Measurements from ENCODE around the gene SIX5. TPM values are rescaled to one million over a fixed set of nuclear protein-coding genes. Genes with fewer than 3 reads are reported as not detected.

The SIX5 gene
- total RNA-seq, 1 experiment from 2014 or later, result 38.7 TPM

- ATAC-seq (no peak), DNase-seq (ENCODE audit: low read depth, low spot score) (no peak)
- intact Hi-C loops (cut with micrococcal nuclease; ENCODE audit: unreplicated experiment), result no loop called here
- TF ChIP-seq TCF7L2 (IDR thresholded peaks at IDR 0.05; ENCODE audit: low read depth, low read length), result no peak
- TF ChIP-seq, protein P1, sequence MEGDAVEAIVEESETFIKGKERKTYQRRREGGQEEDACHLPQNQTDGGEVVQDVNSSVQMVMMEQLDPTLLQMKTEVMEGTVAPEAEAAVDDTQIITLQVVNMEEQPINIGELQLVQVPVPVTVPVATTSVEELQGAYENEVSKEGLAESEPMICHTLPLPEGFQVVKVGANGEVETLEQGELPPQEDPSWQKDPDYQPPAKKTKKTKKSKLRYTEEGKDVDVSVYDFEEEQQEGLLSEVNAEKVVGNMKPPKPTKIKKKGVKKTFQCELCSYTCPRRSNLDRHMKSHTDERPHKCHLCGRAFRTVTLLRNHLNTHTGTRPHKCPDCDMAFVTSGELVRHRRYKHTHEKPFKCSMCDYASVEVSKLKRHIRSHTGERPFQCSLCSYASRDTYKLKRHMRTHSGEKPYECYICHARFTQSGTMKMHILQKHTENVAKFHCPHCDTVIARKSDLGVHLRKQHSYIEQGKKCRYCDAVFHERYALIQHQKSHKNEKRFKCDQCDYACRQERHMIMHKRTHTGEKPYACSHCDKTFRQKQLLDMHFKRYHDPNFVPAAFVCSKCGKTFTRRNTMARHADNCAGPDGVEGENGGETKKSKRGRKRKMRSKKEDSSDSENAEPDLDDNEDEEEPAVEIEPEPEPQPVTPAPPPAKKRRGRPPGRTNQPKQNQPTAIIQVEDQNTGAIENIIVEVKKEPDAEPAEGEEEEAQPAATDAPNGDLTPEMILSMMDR (IDR thresholded peaks at IDR 0.05), result no peak
- no peak for TF ChIP-seq REST (IDR thresholded peaks at IDR 0.05; ENCODE audit: insufficient read depth in 1 of 2, low read depth in 2 of 2, low read length in 1 of 2)
- no peak for TF ChIP-seq SIN3A (IDR thresholded peaks at IDR 0.05; ENCODE audit: borderline replicate concordance, insufficient read depth, low read depth, low read length)
- no peak for TF ChIP-seq POLR2AphosphoS5 (IDR thresholded peaks at IDR 0.05; ENCODE audit: low read depth, low read length)
- ChIA-PET CTCF (interaction anchor here (0.7 kb wide), 1 partner anchor 123 kb away, joined by 3 read pairs; no protein-coding TSS in a partner anchor), POLR2A (no interaction called here)
- Histone ChIP-seq H3K36me3 (ENCODE audit: control insufficient read depth, insufficient read depth, low read length) (no peaks in the 10 kb centered on the region), H3K27me3 (ENCODE audit: control insufficient read depth, insufficient read depth, low read length) (no peaks in the 10 kb centered on the region), H3K4me1 (ENCODE audit: control insufficient read depth, insufficient read depth, low read length) (peaks cover 4% of the 10 kb centered on the region; the same call in 1 of the 2 replicates), H3K27ac (ENCODE audit: low read length) (no peak overlapping the region), H3K9me3 (ENCODE audit: control insufficient read depth, insufficient read depth, low read depth, low read length) (no peaks in the 10 kb centered on the region), H3K4me3 (ENCODE audit: low read depth in 2 of 2, low read length in 2 of 2) (no peak overlapping the region)
- in situ Hi-C loops (cut with HindIII; ENCODE audit: low pct_unique_long_range_greater_than_20kb, low sequenced_read_pairs), result no loop called here
- BruUV-seq (replicated peaks), result no TSS peak
Measured at GRCh38 chr19:45804959-45805230, 35.8 kb upstream of the SIX5 start.

- no TSS peak for BruUV-seq (replicated peaks)
- in situ Hi-C loops (cut with HindIII; ENCODE audit: low pct_unique_long_range_greater_than_20kb, low sequenced_read_pairs), result no loop called here
- Histone ChIP-seq H3K36me3 (ENCODE audit: control insufficient read depth, insufficient read depth, low read length) (no peaks in the 10 kb centered on the region), H3K4me1 (ENCODE audit: control insufficient read depth, insufficient read depth, low read length) (peaks cover under 1% of the 10 kb centered on the region; the same call in 1 of the 2 replicates), H3K9me3 (ENCODE audit: control insufficient read depth, insufficient read depth, low read depth, low read length) (no peaks in the 10 kb centered on the region), H3K27ac (ENCODE audit: low read length) (no peak overlapping the region), H3K27me3 (ENCODE audit: control insufficient read depth, insufficient read depth, low read length) (no peaks in the 10 kb centered on the region), H3K4me3 (ENCODE audit: low read depth in 2 of 2, low read length in 2 of 2) (no peak overlapping the region)
- ATAC-seq, result no peak
- CTCF ChIA-PET, result no interaction called here
- POLR2A ChIA-PET, result no interaction called here
- intact Hi-C loops (cut with micrococcal nuclease; ENCODE audit: unreplicated experiment), result no loop called here
- TF ChIP-seq, protein P1 (IDR thresholded peaks at IDR 0.05), result no peak
- TF ChIP-seq SIN3A (IDR thresholded peaks at IDR 0.05; ENCODE audit: borderline replicate concordance, insufficient read depth, low read depth, low read length), result no peak
- TF ChIP-seq TCF7L2 (IDR thresholded peaks at IDR 0.05; ENCODE audit: low read depth, low read length), result no peak
- no peak for DNase-seq (ENCODE audit: low read depth, low spot score)
Measured at GRCh38 chr19:45804140-45804958, 35.3 kb upstream of the SIX5 start.
